SIG-M5 treated with dmso at 0.1 percent for 504 hours (cell line): ENCODE results near the gene KRTAP10-12.

Source experiments
- DNase-seq: peaks from one replicate; lab custom pipeline; 2025; ENCODE audit not compliant: unreplicated experiment; lab: John Stamatoyannopoulos, UW

Gene KRTAP10-12

GRCh38 chr21:44730951-44731579 is 34.1 kb downstream of the KRTAP10-12 start:
- DNase-seq = peak; percentile 86

GRCh38 chr21:44732263-44732662 is 35.3 kb downstream of the KRTAP10-12 start:
- DNase-seq = no peak

GRCh38 chr21:44732956-44733355 is 36.0 kb downstream of the KRTAP10-12 start:
- no peak for DNase-seq

- DNase-seq = no peak
Measured at GRCh38 chr21:44734026-44734745, 37.2 kb downstream of the KRTAP10-12 start.

GRCh38 chr21:44734841-44735240 is 37.9 kb downstream of the KRTAP10-12 start:
- DNase-seq = no peak

- DNase-seq = no peak
Measured at GRCh38 chr21:44735821-44736220, 38.8 kb downstream of the KRTAP10-12 start.

- peak; percentile 30 for DNase-seq
Measured at GRCh38 chr21:44736291-44737004, 39.5 kb downstream of the KRTAP10-12 start.

GRCh38 chr21:44737706-44738354 is 40.9 kb downstream of the KRTAP10-12 start:
- no peak for DNase-seq

GRCh38 chr21:44738621-44739020 is 41.6 kb downstream of the KRTAP10-12 start:
- no peak for DNase-seq

GRCh38 chr21:44739316-44739715 is 42.3 kb downstream of the KRTAP10-12 start:
- no peak for DNase-seq

GRCh38 chr21:44740742-44741141 is 43.8 kb downstream of the KRTAP10-12 start:
- DNase-seq = no peak

- DNase-seq = no peak
Measured at GRCh38 chr21:44741921-44742320, 44.9 kb downstream of the KRTAP10-12 start.

- DNase-seq = peak; percentile 70
Measured at GRCh38 chr21:44742418-44743153, 45.6 kb downstream of the KRTAP10-12 start.
